GM12878 (cell line): ENCODE data around the gene HDDC2. TPM values are rescaled to one million over a fixed set of nuclear protein-coding genes. Genes with fewer than 3 reads are reported as not detected.

Experiments used
- ATAC-seq: fragments of 200-7000 bp; cut with Tn5 transposase; 3 replicates; pipeline ENCODE4 v1.9.1; 2020; ENCODE audit warnings: mild to moderate bottlenecking, moderate library complexity
- BruUV-seq: library from RNA; stranded (reverse); fragments of 400-500 nt; replicated peaks from 2 replicates; lab custom pipeline; 2021; lab: Mats Ljungman, UMichigan
- CTCF ChIA-PET: fragments of 300-600 bp; sonication (Branson Sonifier 250); formaldehyde crosslinking; extraction: SDS; loops from one replicate; lab custom pipeline; 2021; ENCODE audit warnings: inconsistent platforms; lab: Yijun Ruan, JAX
- POLR2A ChIA-PET: fragments of 350-600 bp; formaldehyde crosslinking; extraction: SDS; loops from one replicate; lab custom pipeline; 2021; ENCODE audit warnings: inconsistent platforms; lab: Charles Lee
- RAD21 ChIA-PET: fragments of 300-600 bp; sonication (Branson Sonifier 250); formaldehyde crosslinking; loops from one replicate; lab custom pipeline; 2023; ENCODE audit warnings: antibody characterized with exemption; ENCODE audit not compliant: unreplicated experiment; lab: Charles Lee
- SMC1A ChIA-PET: fragments of 300-600 bp; sonication (Branson Sonifier 250); formaldehyde crosslinking; loops from one replicate; lab custom pipeline; 2023; ENCODE audit not compliant: unreplicated experiment, uncharacterized antibody; lab: Charles Lee
- DNase-seq: peaks from one replicate; pipeline ENCODE4 v3.0.0-alpha.2; 2011; ENCODE audit warnings: low read depth, low spot score
- FAIRE-seq: peaks from 3 replicates; lab custom pipeline; 2011; peaks lifted over from hg19 to GRCh38; lab: Jason Lieb, UNC
- H2AFZ ChIP-seq: 2 replicates; pipeline ENCODE4 v1.6.0; 2011; ENCODE audit warnings: low read depth, low read length, control low read depth; ENCODE audit not compliant: control insufficient read depth
- H3K27ac ChIP-seq: 2 replicates; pipeline ENCODE4 v1.5.1; 2011; ENCODE audit warnings: control low read depth; ENCODE audit not compliant: control insufficient read depth, insufficient read depth
- H3K27me3 ChIP-seq, 2 experiments: replicated peaks in 1 of 2; 2 replicates each; pipeline versions ENCODE4 v1.6.0 to v1.6.1; 2011; ENCODE audit warnings: low read length in 1 of 2; ENCODE audit not compliant: control insufficient read depth in 2 of 2, insufficient read depth in 2 of 2
- H3K36me3 ChIP-seq, 2 experiments: 2 replicates each; pipeline ENCODE4 v1.5.1; 2011; ENCODE audit warnings: low read length in 1 of 2; ENCODE audit not compliant: control insufficient read depth in 2 of 2, insufficient read depth in 2 of 2
- H3K4me1 ChIP-seq: 2 replicates; pipeline ENCODE4 v1.6.1; 2011; ENCODE audit warnings: mild to moderate bottlenecking, low read length, moderate library complexity, mixed read lengths; ENCODE audit not compliant: control insufficient read depth, insufficient read depth
- H3K4me2 ChIP-seq: 2 replicates; pipeline ENCODE4 v1.6.0; 2011; ENCODE audit warnings: control low read depth; ENCODE audit not compliant: control insufficient read depth, insufficient read depth
- H3K4me3 ChIP-seq: fragments of 200-600 bp; sonication (generic); 2 replicates; pipeline ENCODE4 v1.5.1; 2016
- H3K79me2 ChIP-seq: 2 replicates; pipeline ENCODE4 v1.6.0; 2011; ENCODE audit warnings: low read length; ENCODE audit not compliant: control insufficient read depth, insufficient read depth
- H3K9ac ChIP-seq: 2 replicates; pipeline ENCODE4 v1.8.0; 2011; ENCODE audit warnings: low read length, control low read depth, mixed read lengths; ENCODE audit not compliant: control insufficient read depth, insufficient read depth
- H3K9me3 ChIP-seq: replicated peaks from 3 replicates; pipeline ENCODE4 v1.5.1; 2011; ENCODE audit warnings: mild to moderate bottlenecking, low read length; ENCODE audit not compliant: control insufficient read depth, insufficient read depth
- H4K20me1 ChIP-seq: 2 replicates; pipeline ENCODE4 v1.6.0; 2011; ENCODE audit not compliant: control insufficient read depth, insufficient read depth
- CHD1 ChIP-seq: IDR thresholded peaks from 2 replicates; pipeline ENCODE4 v1.6.1; 2012; ENCODE audit warnings: low read depth, low read length, improper control_type of control experiment
- IRF4 ChIP-seq: IDR thresholded peaks from 2 replicates; pipeline ENCODE4 v1.6.1; 2011; ENCODE audit warnings: low read depth, low read length
- KLF5 ChIP-seq: fragments of 450-650 bp; IDR thresholded peaks from 2 replicates; pipeline ENCODE4 v1.6.1; 2014; ENCODE audit warnings: mild to moderate bottlenecking; ENCODE audit not compliant: partially characterized antibody
- NR2C2 ChIP-seq: IDR thresholded peaks from 2 replicates; pipeline ENCODE4 v1.6.1; 2011; ENCODE audit warnings: borderline replicate concordance, low read depth; ENCODE audit not compliant: control insufficient read depth, insufficient read length
- WGBS: methylation state at CpG from one replicate; pipeline ENCODE4 v1.1.6; 2016; ENCODE audit warnings: low lambda C conversion rate; ENCODE audit not compliant: insufficient replicate concordance, insufficient coverage; ENCODE audit errors: missing lambda C conversion rate; 5-methylcytosine and 5-hydroxymethylcytosine counted together
- in situ Hi-C: fragments of 300-500 bp; cut with MboI; formaldehyde crosslinking; loops from 9 replicates; pipeline ENCODE4 v1.14.3; 2018; ENCODE audit warnings: mixed read lengths
- intact Hi-C: fragments of 100-400 bp; cut with micrococcal nuclease; formaldehyde crosslinking; loops from one replicate; pipeline ENCODE4 v1.14.2; 2022; ENCODE audit not compliant: unreplicated experiment
- polyA plus RNA-seq, 11 experiments: library from polyadenylated mRNA; depleted of rRNA in 4 of 11; unstranded in 6 of 11; stranded (reverse) in 5 of 11; fragments of >200 nt; fragmentation: Nextera tagmentation in 4 of 11; fragmentation: Illumina TruSeq in 1 of 11; extraction: Ambion mirVana in 4 of 11; extraction: Trizol in 1 of 11; gene quantifications; 1 replicate in 1 of 11; 2 replicates in 10 of 11; pipeline versions ENCODE4 v1.2.1 to v1.2.3, GENCODE V29; 2011 to 2016; ENCODE audit warnings: inconsistent platforms in 2 of 11, missing spikeins in 2 of 11, low read depth in 1 of 11
- total RNA-seq, 4 experiments: library from RNA; depleted of rRNA in 3 of 4; stranded (reverse); fragments of >200 nt in 3 of 4; fragmentation: Illumina TruSeq in 1 of 4; extraction: Trizol in 1 of 4; gene quantifications; 2 replicates each; pipeline versions ENCODE4 v1.2.1 to v1.2.3, GENCODE V29; 2013 to 2021
- TF ChIP-seq, protein P1 (sequence below): fragments of 450-650 bp; formaldehyde crosslinking; IDR thresholded peaks from 2 replicates; pipeline ENCODE4 v1.4.0; 2020; ENCODE audit warnings: mild to moderate bottlenecking, moderate library complexity

The HDDC2 gene
- total and polyA plus RNA-seq, 10 of the 15 experiments (the other 5 are each of a cell fraction or from before 2014, with no cell fraction given), result 54.5 to 148 (median 92.7) TPM

DNA sequence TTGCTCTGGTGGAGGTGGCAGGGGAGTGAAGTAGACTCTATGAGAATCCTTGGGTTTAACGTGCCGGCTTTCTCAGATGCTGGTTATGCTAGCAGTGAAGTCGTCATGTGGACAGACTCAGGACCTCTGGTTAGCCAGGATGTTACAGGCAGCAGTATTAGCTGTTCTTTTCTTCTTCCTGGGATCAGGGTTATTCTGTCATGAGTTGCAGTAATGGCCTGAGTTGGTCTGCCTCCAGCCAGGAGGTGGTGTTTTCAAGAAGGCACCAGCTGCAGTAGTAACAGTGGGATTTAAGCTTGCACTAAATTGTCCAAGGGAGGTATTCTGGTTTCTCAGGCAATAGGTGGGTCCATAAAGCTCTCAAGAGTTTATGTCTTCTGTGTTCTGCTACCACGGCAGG lies 56.7 kb downstream of the HDDC2 start:
- H3K27ac ChIP-seq, result no peak overlapping the region
- H3K4me1 ChIP-seq, result no peaks in the 10 kb centered on the region
- RAD21 ChIA-PET, result no interaction called here
- 52% methylated on average over 4 of the region's 4 CpGs for WGBS
- TF ChIP-seq, protein P1, sequence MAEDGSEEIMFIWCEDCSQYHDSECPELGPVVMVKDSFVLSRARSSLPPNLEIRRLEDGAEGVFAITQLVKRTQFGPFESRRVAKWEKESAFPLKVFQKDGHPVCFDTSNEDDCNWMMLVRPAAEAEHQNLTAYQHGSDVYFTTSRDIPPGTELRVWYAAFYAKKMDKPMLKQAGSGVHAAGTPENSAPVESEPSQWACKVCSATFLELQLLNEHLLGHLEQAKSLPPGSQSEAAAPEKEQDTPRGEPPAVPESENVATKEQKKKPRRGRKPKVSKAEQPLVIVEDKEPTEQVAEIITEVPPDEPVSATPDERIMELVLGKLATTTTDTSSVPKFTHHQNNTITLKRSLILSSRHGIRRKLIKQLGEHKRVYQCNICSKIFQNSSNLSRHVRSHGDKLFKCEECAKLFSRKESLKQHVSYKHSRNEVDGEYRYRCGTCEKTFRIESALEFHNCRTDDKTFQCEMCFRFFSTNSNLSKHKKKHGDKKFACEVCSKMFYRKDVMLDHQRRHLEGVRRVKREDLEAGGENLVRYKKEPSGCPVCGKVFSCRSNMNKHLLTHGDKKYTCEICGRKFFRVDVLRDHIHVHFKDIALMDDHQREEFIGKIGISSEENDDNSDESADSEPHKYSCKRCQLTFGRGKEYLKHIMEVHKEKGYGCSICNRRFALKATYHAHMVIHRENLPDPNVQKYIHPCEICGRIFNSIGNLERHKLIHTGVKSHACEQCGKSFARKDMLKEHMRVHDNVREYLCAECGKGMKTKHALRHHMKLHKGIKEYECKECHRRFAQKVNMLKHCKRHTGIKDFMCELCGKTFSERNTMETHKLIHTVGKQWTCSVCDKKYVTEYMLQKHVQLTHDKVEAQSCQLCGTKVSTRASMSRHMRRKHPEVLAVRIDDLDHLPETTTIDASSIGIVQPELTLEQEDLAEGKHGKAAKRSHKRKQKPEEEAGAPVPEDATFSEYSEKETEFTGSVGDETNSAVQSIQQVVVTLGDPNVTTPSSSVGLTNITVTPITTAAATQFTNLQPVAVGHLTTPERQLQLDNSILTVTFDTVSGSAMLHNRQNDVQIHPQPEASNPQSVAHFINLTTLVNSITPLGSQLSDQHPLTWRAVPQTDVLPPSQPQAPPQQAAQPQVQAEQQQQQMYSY (CRISPR knock-in tag), result no peak
- in situ Hi-C loops, result no loop called here
- H4K20me1 ChIP-seq, result no peaks in the 10 kb centered on the region
- H3K4me3 ChIP-seq, result no peak overlapping the region
- BruUV-seq, result no TSS peak
- peaks cover 2% of the 10 kb centered on the region; the same call in 1 of the 3 replicates for H3K9me3 ChIP-seq
- intact Hi-C loops, result no loop called here
- H3K9ac ChIP-seq, result no peak overlapping the region
- no peak for DNase-seq
- no peaks in the 10 kb centered on the region for H3K79me2 ChIP-seq
- ATAC-seq, result no peak
- H3K4me2 ChIP-seq, result no peak overlapping the region
- H3K27me3 ChIP-seq, result no peaks in the 10 kb centered on the region
- CTCF ChIA-PET, result no interaction called here
- H3K36me3 ChIP-seq, result no peaks in the 10 kb centered on the region
- POLR2A ChIA-PET, result interaction anchor here (0.7 kb wide), 1 partner anchor 14 kb away, joined by 3 read pairs; no protein-coding TSS in a partner anchor
- no peak for FAIRE-seq
- H2AFZ ChIP-seq, result no peak overlapping the region
- SMC1A ChIA-PET, result no interaction called here

GRCh38 chr6:125237764-125238163 lies 64.0 kb downstream of the HDDC2 start:
- ChIA-PET POLR2A (no interaction called here), SMC1A (no interaction called here), RAD21 (no interaction called here), CTCF (no interaction called here)
- no TSS peak for BruUV-seq
- Histone ChIP-seq H3K9me3 (peaks cover 1% of the 10 kb centered on the region; the same call in 1 of the 3 replicates), H3K36me3 (no peaks in the 10 kb centered on the region), H3K9ac (no peak overlapping the region), H3K27me3 (no peaks in the 10 kb centered on the region), H4K20me1 (no peaks in the 10 kb centered on the region), H3K4me3 (no peak overlapping the region), H3K27ac (no peak overlapping the region), H3K4me1 (no peaks in the 10 kb centered on the region), H3K79me2 (no peaks in the 10 kb centered on the region), H2AFZ (no peak overlapping the region), H3K4me2 (no peak overlapping the region)
- in situ Hi-C loops (no loop called here), intact Hi-C loops (no loop called here)
- no peak for DNase-seq
- 46% methylated on average over 4 of the region's 4 CpGs for WGBS
- no peak for FAIRE-seq
- ATAC-seq, result no peak
- TF ChIP-seq IRF4 (no peak), CHD1 (no peak), NR2C2 (no peak), KLF5 (no peak)
